H1 (cell line): ENCODE data around the gene BZW1. TPM values are rescaled to one million over a fixed set of nuclear protein-coding genes. Genes with fewer than 3 reads are reported as not detected.

Source experiments
- polyA plus RNA-seq, 7 experiments: library from polyadenylated mRNA; depleted of rRNA in 3 of 7; stranded (reverse) in 5 of 7; unstranded in 2 of 7; fragments of >200 nt in 5 of 7; fragments of 200-250 nt in 2 of 7; gene quantifications; 1 replicate in 5 of 7; 2 replicates in 1 of 7; 4 replicates in 1 of 7; pipeline versions ENCODE4 v1.2.1 to v1.2.3, GENCODE V29; 2011 to 2013; ENCODE audit warnings: missing spikeins in 2 of 7, mixed read lengths in 2 of 7
- small RNA-seq: library from polyadenylated mRNA; stranded (forward); fragments of <200 nt; extraction: miRNeasy Mini kit (QIAGEN cat#:217004); gene quantifications from one replicate; pipeline ENCODE3, GENCODE V24; 2013; ENCODE audit not compliant: insufficient read depth
- total RNA-seq: library from RNA; stranded (reverse); fragmentation: NEBNext Ultra II Directional; extraction: Animal tissue kit (Norgen Biotek cat#: 25700); gene quantifications from 2 replicates; pipeline ENCODE4 v1.2.1, GENCODE V29; 2021

BZW1 gene
- total and polyA plus RNA-seq, 2 of the 8 experiments (the other 6 are each of a cell fraction or from before 2014, with no cell fraction given), result 152 to 335 TPM

Small RNAs within 50 kb of the gene (small RNA-seq; reads per million reads assigned to genes)
- gene RF00019 (not detected), gene RNA5SP115 (not detected), gene RNU1-133P (not detected), gene RNU6-31P (not detected)

Other genes with a start within 250 kb of the BZW1 start
- gene AOX1, start 225.9 kb upstream of the BZW1 start, total RNA-seq, result 4.9 and 5.6 TPM in 2 replicates
- gene AOX1, start 225.9 kb upstream of the BZW1 start, polyA plus RNA-seq (2011; rRNA removed), result 7.0 and 8.3 TPM in 2 replicates
- 33.9 and 35.2 TPM in 2 replicates for gene CLK1, start 52.7 kb downstream of the BZW1 start, total RNA-seq
- gene CLK1, start 52.7 kb downstream of the BZW1 start, polyA plus RNA-seq (2011; rRNA removed), result 9.7 and 22.3 TPM in 2 replicates
- gene PPIL3, start 77.2 kb downstream of the BZW1 start, total RNA-seq, result 30.4 and 34.1 TPM in 2 replicates
- gene PPIL3, start 77.2 kb downstream of the BZW1 start, polyA plus RNA-seq (2011; rRNA removed), result 26.1 and 48.7 TPM in 2 replicates
- 63.4 and 65.1 TPM in 2 replicates for gene NIF3L1, start 77.5 kb downstream of the BZW1 start, total RNA-seq
- 94.9 and 126 TPM in 2 replicates for gene NIF3L1, start 77.5 kb downstream of the BZW1 start, polyA plus RNA-seq (2011; rRNA removed)
- 82.3 and 89.8 TPM in 2 replicates for gene ORC2, start 151.8 kb downstream of the BZW1 start, total RNA-seq
- 4.8 and 7.1 TPM in 2 replicates for gene ORC2, start 151.8 kb downstream of the BZW1 start, polyA plus RNA-seq (2011; rRNA removed)